ENCODE measurements around the gene ASF1B. TPM values are rescaled to one million over a fixed set of nuclear protein-coding genes. Genes with fewer than 3 reads are reported as not detected.

The ASF1B gene
- total and polyA plus RNA-seq, 2 experiments from 2014 or later, result 21.8 to 27.5 TPM

GRCh38 chr19:14082675-14082960 is 53.8 kb downstream of the ASF1B start:
- Histone ChIP-seq H3K27me3 (no peaks in the 10 kb centered on the region), H3K4me3 (no peak overlapping the region), H3K36me3 (no peaks in the 10 kb centered on the region), H3K4me1 (ENCODE audit: low read depth) (peaks cover 9% of the 10 kb centered on the region), H3K27ac (no peak overlapping the region), H3K9me3 (ENCODE audit: low read depth) (no peaks in the 10 kb centered on the region)
- no peak for DNase-seq (ENCODE audit: low read depth in 1 of 2, low spot score in 1 of 2)
- no peak for TF ChIP-seq CTCF (IDR thresholded peaks at IDR 0.05; ENCODE audit: low read depth, low read length)

DNA sequence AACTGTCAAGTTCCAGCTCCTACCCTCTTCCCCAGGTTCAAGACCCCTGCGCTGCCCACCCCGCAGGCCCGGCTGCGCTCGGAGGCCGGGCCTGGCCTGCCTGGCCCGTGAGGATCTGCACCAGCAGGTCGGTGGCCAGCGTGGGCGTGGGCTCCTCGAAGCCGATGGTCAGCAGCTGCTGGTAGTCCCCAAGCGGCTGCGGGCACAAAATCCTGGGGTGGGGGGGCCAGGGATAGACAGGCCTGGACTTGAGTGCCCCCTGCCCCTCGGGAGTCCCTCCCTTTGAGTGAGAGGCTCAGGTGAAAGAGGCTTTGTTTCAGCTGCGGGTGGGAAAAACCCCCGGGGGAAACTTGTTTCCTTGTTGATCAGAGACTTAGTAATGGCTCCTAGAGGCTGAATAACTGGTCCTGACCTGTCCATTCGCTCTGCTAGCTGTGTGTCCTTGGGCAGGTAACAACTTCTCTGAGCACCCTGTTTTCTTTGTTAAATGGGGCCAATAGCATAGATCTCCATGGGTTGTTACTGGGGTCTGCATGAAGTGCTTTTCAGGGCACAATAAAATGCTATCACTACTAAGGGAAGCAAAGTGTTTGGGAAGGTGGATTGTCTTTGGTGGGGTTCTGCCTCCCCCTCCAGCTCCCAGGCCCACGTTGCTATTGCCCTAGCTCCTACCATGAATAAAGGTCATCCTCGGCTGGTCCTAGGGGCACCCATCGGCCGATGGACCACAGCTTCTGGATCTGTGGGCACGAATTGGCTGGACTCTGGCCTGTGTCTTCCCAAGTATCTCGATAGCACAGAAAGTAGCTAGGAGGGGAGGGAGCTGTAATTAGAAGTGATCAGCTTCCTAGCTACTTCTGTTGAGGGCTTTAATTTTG is 54.4 kb downstream of the ASF1B start:
- H3K27me3 ChIP-seq, result no peaks in the 10 kb centered on the region
- TF ChIP-seq CTCF (IDR thresholded peaks at IDR 0.05; ENCODE audit: low read depth, low read length), result no peak
- no peaks in the 10 kb centered on the region for H3K36me3 ChIP-seq
- H3K9me3 ChIP-seq (ENCODE audit: low read depth), result no peaks in the 10 kb centered on the region
- DNase-seq (ENCODE audit: low read depth in 1 of 2, low spot score in 1 of 2), result no peak
- peak overlapping the region; percentile 69 for H3K4me3 ChIP-seq
- peaks cover 9% of the 10 kb centered on the region for H3K4me1 ChIP-seq (ENCODE audit: low read depth)
- peak overlapping the region; percentile 74 for H3K27ac ChIP-seq

DNA sequence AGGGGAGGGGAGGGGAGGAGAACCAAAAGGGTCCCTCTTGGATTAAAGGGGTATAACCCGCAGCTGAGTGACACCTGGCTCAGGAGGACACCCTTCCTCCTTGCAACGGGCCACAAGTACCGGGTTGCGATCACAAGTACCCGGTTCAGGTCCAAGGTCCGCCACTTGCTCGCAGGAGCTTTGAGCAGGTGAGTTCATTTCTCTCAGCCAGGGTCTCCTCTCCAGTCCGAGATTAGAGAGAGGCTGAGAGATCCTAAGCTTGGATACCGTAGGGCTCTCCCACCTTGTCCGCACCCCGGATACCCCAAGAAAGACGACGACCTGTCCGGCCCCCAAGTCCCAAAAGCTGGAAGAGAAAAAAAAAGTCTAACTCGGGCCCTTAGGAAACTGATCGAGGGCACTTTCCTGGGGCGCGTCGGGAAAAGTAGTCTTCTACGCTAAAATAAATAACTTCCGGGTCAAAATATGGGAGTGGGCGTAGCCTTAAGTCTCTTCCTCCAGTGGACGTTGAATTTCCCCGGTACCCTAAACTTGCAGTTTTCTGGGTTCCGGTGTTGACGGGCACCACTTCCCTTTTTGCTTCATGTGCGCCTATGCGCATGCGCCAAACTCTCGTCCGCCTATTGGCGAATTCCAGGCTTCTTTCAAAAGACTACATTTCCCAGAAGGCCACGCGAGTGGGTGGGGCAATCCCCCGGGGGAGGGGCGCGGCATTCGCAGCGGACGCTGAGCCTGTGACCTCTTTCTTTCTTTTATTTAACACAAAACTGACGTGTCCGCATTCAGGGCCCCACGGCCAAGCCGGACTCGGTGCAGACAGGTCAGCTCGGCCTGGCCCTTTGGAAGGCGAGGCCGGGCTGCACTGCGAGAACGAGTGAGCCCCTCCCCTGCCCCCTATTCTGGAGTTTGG is 55.2 kb downstream of the ASF1B start:
- H3K36me3 ChIP-seq, result no peaks in the 10 kb centered on the region
- TF ChIP-seq CTCF (IDR thresholded peaks at IDR 0.05; ENCODE audit: low read depth, low read length), result no peak
- no peaks in the 10 kb centered on the region for H3K9me3 ChIP-seq (ENCODE audit: low read depth)
- peak; percentile 99 to 100 for DNase-seq (ENCODE audit: low read depth in 1 of 2, low spot score in 1 of 2)
- peak overlapping the region; percentile 69 for H3K4me3 ChIP-seq
- H3K27me3 ChIP-seq, result no peaks in the 10 kb centered on the region
- peak overlapping the region; percentile 74 for H3K27ac ChIP-seq
- H3K4me1 ChIP-seq (ENCODE audit: low read depth), result peaks cover 9% of the 10 kb centered on the region

DNA sequence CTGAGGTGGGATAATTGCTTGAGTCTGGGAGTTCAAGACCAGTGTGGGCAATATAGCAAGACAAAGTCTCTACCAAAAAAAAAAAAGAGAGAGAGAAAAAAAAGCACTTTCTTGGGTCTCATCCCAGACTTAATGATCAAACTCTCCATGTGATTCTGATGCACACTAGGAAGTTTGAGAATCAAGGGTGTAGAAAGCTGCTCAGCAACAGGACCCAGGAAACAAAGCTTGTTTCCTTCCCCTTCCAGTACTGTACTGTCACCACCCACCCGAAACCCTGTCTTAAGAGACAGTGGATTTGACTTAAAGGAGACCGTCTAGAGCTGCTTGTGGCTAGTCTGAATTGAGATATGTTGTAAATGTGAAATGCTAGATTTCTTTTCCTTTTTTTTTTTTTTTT is 58.0 kb downstream of the ASF1B start:
- DNase-seq (ENCODE audit: low read depth in 1 of 2, low spot score in 1 of 2), result no peak
- no peak overlapping the region for H3K27ac ChIP-seq
- H3K36me3 ChIP-seq, result no peaks in the 10 kb centered on the region
- H3K4me3 ChIP-seq, result no peak overlapping the region
- H3K4me1 ChIP-seq (ENCODE audit: low read depth), result peaks cover 14% of the 10 kb centered on the region
- H3K27me3 ChIP-seq, result peaks cover 10% of the 10 kb centered on the region
- no peaks in the 10 kb centered on the region for H3K9me3 ChIP-seq (ENCODE audit: low read depth)
- TF ChIP-seq CTCF (IDR thresholded peaks at IDR 0.05; ENCODE audit: low read depth, low read length), result no peak

GRCh38 chr19:14073925-14074838 is 62.2 kb downstream of the ASF1B start:
- H3K27ac ChIP-seq, result no peak overlapping the region
- H3K4me3 ChIP-seq, result peak overlapping the region; percentile 89
- no peaks in the 10 kb centered on the region for H3K36me3 ChIP-seq
- peaks cover 14% of the 10 kb centered on the region for H3K27me3 ChIP-seq
- peak in 1 of 2 donors; percentile 15 for DNase-seq (ENCODE audit: low read depth in 1 of 2, low spot score in 1 of 2)
- no peak for TF ChIP-seq CTCF (IDR thresholded peaks at IDR 0.05; ENCODE audit: low read depth, low read length)
- H3K9me3 ChIP-seq (ENCODE audit: low read depth), result no peaks in the 10 kb centered on the region
- peaks cover 15% of the 10 kb centered on the region for H3K4me1 ChIP-seq (ENCODE audit: low read depth)

Data from cardiac muscle cell (in vitro differentiated cells and primary cell).